HG03565 (cell line): ENCODE data around the gene SRPX2.

Source experiments
- ATAC-seq: cut with Tn5 transposase; IDR thresholded peaks from one replicate; pipeline ENCODE4 v1.9.1; 2021; ENCODE audit warnings: mild to moderate bottlenecking, moderate library complexity; ENCODE audit not compliant: unreplicated experiment

The SRPX2 gene

DNA sequence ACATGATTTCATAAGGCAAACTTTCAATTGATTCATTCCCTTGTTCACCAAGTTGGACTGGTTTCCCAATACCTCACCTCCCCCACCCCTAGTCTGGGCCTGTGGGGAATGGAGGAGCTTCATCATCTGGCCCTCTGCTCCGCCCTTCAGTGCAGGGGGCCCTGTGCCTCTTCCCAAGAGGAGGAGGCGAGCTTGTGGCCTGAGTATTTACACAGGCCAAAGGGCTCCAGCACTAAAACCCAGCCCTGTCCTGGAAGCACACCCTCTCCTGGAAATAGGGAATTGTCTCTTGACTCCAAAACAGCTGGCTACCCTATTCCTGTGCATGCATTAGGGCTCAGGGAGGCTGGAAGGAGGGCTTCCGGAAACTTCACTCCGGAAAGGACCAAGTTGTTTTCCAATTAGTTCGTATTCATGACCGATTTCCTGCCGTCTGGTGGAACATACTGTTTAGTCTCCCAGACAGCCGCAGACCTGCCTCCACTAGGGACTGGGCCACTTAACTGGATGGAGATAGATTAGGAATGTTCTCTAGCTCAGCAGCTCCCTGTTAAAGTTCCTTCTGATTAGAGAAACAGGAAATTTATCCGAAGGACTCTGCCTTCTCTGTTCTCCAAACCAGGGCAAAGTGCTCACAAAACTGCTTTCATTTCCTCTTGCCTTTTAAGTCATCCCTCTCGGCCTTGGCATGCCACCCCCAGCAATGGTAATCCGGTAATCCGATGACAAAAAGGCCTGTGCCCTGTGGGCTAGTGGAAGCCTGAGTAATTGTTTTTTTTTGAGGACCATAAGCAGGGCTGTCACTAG is 5.8 kb downstream of the SRPX2 start:
- ATAC-seq: no peak

DNA sequence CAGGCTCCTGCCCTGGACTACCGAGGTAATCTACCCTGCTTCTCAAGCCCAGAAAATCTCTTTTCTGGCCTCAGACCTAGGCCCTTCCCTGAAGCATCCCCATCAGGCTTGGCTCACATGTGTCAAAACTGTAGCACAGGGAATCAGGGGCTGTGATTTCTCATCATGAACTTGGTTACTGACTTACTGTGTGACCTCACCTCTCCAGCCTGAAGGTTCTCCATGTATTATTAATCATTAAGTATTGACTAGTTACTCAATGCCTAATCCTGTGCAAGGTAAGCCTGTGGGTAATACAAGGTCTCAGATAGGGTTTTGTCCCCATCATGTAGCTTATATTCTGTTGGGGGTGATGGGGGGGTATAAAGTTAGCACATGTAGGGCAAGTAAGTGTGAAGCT is 6.8 kb downstream of the SRPX2 start:
- ATAC-seq: no peak

DNA sequence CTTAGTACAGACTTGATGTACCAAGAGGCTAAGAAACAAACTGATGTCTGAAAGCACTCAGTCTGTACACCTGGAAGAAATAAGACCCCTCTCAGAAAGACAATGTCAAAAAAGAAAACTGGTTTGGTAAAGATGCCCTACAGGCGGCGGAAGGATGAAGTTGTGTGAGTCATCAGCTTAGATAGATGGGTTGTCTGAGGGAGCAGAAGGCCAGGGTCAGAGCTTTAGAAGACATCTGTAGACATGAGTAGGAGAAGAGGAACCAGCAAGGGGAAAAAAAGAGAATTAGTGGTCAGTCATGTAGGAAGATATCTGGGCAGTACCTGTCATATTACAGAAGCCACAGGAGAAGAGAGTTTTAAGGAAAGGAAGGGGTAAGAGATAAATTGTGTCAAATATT is 8.3 kb downstream of the SRPX2 start:
- no peak for ATAC-seq

DNA sequence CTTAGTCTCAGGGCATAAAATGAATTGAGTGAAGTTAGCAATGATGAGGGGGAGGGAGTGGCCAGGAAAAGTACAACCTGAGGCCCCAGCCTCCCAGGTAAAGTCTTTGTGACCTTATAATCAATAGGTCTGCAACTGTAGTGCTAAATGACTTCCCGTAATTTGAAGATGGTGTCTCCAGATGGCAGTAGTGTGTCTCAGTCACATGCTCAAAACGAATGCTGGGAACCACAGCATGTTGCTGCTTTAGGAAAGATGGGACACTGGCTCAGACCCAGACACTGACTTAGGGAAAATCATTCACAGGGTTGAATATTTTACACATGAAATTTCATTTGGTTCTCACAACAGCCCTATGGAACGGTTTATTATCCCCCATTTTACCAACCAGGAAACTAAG is 10.3 kb downstream of the SRPX2 start:
- ATAC-seq: no peak

DNA sequence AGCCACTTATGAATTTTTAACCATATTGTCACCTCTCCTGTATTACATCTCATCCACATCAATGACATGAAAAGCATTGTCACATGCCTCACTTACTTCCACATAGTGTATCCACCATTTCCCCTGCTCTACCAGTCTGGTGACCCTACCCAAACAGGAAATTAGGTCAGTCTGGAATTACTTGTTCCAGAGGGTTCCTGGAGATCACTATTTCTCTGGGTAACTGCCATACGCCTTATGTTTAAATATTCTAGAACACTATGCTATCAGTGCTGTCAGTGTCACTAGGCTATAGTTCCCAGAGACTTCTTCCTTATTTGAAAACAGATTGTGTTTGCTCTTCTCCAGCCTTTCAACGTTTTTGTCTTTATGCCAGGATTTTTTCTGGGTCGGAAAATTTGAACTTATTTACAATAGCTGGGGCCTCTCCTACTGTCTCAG is 15.0 kb downstream of the SRPX2 start:
- ATAC-seq: no peak

DNA sequence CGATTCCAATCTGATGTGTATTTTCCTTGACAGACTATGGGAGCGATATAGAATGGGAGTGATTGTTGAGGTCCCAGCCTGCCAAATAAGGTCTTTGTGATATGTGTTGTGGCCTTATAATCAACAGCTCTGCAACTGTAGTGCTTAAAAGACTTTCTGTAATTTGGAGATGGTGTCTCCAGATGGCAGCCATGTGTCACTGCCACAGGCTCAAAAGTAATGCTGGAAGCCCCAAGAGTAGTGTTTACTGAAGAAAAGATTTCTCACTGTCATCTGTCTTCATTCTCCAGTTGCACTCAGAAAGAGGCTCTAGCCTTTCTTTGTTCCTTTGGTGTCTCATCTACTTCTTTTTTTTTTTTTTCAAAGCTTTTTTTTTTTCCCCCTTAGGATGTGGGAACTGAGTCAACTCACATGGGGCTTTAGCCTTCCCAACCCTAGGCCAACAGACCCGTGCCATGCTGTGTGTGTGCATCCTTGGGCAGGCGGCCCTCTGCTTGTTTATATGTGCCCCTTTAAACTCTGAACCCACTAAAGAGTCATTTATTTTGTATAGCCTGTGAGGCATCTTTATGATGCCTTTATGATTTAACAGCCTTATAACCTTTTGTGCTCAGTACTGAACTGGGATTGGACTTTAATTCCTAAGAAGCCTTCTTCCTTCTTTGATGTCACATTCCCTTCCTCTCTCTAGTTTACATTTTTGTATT is 15.6 kb downstream of the SRPX2 start:
- ATAC-seq: no peak

DNA sequence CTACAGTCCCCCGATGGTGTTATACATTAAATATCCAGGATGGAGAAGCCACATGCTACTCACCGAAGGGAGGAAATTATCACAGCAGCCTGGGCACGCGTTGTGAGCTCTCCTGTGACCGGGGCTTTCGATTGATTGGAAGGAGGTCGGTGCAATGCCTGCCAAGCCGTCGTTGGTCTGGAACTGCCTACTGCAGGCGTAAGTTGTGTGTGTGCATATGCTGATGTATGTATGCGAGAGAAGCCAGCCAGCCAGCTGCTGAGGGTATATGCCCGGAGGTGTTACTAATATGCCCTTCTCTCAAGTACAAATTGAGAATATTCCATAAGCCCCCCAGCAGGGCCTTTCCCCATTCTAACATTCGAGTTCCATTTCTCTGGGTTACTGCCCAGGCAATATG is 18.2 kb downstream of the SRPX2 start:
- ATAC-seq: no peak

DNA sequence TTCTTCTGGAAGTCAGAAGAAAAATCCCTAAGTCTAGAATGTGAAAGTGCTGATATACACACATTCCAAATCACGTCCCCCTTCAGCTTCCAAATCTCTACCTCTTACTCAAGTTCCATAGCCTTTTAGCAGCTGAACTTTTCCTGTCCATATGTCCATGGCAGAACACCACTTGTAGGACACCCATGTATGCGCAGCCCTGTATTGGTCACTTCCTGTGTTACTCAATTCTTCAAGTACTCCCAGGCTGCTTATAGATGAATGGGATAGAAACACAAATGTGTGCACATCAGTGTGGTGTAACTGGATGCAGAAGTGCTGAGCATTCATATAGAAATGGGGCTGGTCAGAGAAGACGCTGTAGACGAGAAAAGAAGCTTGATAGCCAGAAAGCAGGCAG is 18.8 kb downstream of the SRPX2 start:
- ATAC-seq: no peak

DNA sequence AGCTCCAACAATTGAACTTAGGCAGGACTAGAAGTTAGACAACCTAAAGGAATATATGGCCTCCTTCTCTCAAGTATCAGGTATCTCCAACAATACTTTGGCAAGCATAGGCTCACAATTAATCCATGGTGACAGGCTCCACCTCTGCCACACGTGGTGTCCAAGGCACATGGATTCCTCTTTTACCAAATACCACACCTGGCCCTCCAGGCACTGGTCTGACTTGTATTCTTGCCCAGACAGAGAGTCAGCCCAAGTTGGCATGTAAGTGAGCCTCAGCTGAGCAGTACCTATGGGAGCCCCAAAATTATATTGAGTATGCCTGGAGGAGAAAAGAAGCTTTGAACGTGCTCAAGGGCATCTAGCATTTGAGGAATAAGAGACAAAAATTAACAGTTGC is 19.6 kb downstream of the SRPX2 start:
- no peak for ATAC-seq

DNA sequence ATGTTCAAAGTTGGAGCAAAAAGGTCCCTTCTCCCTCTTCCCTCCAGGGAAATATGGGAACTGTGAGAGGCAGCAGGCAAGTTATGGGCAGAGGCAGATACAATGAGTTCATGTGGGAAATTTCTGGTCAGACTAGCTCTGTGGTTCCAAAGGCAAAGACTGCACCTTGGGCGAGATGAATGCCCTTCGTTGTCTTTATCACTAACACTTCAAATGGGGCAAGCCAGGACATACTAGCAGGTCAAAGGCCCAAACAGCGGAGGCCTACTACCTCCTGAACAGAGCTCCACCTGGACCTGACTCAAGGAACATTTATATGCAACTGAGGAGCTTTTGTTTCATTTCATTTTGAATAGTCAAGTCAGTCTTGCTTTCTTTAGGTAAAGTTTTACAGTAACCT is 29.0 kb downstream of the SRPX2 start:
- ATAC-seq: no peak

DNA sequence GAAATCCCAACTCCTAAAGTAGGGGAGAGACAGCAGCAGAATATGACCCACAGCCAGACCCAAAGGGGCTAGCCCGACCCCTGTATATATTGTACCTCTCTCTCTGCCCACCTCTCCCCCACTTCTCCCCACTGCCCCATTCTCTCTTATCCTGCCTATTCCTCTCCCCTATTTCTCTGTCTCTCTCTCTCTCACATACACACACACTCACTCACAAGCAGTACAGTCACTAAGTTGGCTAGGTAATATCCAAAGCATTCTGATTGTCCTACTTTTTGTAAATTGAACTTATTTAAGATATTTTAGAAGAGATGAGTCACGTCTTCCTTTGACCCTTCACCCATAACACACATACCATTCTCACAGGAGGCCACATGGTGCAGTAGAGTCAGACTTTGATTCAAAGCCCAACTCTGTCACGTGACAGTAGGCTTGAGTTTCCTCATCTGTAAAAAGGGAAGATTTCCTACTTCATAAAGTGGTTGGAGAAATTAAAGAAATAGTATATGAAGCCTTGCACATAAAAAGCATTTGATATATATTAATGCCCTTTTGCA is 29.5 kb downstream of the SRPX2 start:
- ATAC-seq: no peak

DNA sequence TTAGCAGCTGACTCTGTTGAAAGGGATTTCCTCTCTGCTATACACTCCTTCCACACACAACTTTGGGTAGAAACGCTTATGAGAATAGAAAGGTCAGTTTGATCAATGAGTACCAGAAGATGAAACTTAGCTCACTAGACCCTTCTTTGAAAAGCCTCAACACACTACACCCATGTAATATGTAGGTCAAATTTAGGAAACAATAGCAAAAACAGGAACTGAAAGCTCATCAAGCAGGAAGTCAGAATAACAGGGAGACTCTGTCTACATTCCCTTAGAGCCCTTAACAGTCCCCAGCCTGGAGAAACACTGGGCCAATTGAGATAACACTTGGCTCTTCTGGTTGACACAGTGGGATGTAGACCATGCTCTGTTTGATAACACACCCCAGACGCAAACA is 30.7 kb downstream of the SRPX2 start:
- ATAC-seq: no peak

DNA sequence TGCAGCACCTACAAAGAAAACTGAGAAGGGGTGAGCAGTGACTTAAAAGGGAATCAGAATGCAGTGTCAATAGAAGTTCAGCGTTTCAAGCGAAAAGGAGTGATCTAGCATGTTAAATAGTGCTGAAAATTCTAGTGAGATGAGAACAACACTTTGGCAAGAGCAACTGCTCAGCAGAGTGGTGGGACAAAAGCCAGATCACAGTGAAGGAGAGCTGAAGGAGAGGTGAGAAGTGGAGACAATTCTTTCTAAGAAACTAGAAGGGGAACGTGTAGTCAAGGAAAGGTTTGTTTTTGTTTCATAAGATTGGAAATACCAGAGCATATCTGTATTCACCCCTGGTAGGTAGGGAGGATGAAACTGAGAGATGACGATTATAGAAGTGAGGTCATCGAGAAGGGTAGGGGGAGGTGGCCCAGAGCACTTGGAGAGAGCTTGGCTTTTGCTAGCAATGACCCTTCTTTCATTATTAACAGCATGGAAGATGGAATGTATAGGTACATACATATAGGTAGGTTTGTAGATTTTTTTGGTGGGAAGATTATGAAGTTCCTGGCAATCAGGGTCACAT is 33.7 kb downstream of the SRPX2 start:
- no peak for ATAC-seq

DNA sequence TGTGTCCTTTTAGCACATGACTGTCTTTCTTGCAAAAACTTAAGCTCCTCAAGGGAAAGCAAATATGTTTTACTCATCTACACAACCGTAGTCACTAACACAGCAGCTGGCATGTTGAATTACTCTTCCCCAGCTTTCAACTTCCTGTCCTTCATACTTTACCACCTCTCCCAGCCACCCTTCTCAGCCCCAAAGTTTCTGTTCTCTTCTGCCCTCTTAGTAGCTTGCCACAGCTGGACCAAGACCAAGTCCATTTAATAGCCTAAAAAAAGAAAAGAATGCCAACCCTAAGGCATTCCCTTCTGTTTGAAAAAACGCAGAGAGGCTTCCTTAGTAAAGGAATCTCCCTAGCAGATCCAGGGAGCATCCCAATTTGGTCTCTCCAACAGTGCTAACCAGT is 36.8 kb downstream of the SRPX2 start:
- ATAC-seq: no peak

DNA sequence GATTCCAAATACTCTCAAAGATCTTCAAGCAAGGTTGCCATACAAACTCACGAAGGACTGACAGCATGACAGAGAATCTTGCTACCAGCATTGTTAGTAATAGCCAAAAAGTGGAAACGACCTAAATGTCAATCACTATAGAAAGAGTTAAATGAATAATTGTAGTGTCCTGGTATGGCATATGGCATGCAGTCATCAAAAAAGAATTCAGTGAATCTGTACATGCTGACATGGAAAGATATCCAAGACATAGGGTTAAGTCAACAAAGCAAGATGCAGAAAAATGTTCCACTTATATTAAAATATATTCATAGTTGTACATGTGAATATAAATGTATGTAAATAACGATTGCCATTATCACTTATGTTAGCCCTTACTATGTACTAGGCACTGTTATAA is 37.6 kb downstream of the SRPX2 start:
- ATAC-seq: no peak

DNA sequence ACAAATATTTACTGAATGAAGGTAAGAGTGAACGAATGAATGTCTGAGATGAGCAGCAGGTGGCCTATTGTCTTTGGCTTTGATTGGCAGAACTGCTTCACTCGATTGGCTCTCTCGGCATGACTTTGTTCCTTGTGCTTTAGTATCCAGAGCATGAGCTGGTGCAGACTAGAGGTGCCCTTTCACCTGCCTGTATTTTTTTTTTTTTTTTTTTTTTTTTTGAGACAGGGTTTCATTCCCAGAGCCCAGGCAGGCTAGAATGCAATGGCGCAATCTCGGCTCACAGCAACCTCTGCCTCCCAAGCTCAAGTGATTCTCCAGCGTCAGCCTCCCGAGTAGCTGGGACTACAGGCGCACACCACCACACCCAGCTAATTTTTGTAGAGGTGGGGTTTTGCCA is 38.9 kb downstream of the SRPX2 start:
- no peak for ATAC-seq

DNA sequence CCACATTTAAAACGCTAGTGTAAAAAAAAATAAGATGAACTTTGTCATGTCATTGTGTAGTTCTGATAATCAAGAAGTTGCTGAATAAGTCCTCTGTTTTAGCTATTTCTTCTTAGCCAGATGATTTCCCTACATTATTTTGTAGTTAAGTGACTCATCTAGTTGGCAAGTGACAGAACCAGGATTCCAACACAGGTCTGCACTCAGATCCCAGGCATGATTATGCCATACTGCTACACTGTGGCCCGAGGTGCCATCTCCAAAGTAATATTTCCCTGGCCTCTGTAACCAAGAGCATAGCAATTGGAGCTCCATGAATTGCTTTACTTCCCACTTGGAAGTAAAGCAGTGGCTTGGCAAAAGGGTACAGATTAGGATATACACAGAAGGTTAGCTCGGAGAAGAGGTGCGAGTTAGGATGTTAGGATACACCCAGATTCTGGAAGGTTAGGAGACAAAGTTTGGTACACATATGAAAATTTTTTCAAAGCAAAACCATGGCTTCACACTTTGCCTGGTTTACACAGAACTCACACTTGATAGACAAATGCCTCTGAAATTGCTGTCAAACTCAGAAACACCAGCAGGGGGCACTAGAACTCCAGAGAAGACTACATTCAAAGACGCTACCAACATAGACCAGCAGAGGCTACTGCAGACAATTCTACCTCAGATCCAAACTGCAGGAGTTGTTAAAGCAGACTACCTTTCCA is 41.4 kb downstream of the SRPX2 start:
- ATAC-seq: peak; percentile 68

DNA sequence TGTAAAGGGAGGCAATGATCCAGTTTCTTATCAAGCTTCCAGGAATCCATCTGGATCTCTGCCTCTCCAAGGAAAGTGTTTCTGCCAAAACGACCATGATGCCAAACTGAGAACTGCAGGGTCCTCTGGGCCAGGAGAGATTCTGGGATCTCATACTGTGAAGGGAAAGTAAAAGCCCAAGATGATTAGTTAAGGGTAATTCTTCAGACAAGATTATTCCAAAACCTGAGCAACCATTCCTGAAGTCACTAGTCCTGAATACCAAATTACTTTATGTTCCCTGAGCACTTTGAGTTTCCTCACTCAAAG is 42.0 kb downstream of the SRPX2 start:
- no peak for ATAC-seq

DNA sequence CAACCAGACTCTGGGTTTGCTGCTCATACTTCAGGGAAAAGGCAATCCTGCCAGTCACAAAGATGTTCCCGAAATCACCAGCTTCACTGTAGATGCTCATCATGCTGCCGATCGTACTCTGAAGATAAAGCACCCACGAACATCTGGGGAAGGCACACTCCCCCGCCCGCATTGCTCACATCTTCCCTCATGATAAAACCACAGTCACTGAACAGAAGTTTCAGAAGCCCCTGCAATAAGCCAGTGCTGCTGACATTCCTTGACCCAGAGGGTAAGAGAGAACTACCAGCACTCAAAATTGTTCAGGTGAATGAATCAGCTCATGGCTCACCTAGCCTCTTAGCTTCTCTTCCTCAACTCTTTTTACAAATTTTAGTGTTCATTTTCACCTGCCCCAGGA is 43.1 kb downstream of the SRPX2 start:
- peak; percentile 39 for ATAC-seq

DNA sequence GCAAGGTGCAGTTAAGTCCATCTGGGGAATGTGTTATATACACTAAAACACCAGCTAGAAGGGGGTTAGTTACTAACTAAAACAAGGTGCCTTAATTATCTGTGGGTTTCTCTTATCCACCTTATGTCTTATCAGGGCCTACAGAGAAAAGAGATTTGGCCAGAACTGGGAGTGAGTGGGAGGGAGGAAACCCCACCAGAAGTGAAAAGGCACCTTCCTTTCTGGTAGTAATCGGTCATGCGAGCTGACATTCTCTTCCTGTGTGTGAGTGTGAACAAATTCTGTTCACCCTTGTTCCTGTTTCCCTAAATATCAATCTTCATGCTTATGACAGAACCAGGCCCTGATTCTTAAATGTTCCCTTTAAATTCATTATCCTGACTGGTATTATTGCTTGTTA is 43.5 kb downstream of the SRPX2 start:
- peak; percentile 68 for ATAC-seq

DNA sequence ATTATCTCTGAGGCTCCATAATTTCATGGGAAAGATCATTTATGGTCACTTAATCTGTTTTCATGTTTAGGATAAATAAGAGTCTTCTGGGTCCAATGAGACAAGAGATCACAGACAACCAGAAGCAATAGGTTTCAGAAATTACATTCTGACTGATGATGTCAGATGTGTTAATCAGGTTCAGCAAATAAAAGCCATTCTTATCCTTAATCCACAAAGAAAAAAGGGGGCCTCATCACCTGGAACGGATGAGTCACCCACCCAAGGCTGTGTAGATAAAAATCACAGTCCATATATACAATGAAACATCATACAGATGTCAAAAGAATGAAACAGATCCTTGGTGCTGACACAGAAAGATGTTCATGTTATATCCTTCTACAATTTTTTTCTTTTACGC is 51.3 kb downstream of the SRPX2 start:
- ATAC-seq: no peak
